ENCODE measurements around the gene RELT.

DNA sequence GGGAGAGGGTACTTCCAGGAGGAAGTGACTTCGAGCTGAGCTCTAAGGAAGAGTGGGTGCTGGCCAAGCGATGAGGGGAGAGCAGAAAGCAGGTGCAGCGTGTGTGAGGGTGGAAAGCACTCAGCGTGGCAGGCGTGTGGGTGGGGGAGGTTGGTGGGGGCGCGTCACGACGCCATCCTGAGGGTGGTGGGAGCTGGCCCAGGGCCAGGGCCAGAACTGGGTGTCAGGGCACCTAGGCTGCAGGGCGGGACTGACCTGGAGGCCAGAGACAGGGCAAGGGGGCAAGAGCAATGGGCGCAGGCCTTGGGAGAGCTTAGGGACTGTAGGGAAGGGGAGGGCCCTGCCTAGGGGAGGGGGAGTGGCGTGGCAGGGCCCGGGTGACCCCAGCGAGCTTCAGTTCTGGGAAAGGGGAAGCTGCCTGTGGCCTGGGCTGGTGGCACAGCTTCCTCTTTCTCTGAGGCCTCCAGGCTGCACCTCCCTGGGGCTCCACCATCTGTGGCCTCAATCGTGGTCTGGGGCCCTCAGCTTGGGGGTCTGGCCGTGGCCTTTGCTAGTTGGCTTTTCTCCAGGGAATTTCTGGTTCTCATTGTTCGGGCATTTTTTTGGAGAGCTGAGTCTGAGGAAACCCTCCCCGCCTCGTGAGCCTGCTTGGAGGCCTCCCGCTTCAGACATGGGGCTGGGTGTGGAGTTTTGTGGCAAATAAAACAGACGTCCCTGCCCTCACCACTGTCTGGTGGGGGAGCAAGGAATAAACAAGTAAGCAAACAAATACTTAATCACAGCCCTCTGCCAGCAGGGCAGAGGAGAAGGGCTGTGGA is 8.9 kb downstream of the RELT start:
- TF ChIP-seq, protein P1, sequence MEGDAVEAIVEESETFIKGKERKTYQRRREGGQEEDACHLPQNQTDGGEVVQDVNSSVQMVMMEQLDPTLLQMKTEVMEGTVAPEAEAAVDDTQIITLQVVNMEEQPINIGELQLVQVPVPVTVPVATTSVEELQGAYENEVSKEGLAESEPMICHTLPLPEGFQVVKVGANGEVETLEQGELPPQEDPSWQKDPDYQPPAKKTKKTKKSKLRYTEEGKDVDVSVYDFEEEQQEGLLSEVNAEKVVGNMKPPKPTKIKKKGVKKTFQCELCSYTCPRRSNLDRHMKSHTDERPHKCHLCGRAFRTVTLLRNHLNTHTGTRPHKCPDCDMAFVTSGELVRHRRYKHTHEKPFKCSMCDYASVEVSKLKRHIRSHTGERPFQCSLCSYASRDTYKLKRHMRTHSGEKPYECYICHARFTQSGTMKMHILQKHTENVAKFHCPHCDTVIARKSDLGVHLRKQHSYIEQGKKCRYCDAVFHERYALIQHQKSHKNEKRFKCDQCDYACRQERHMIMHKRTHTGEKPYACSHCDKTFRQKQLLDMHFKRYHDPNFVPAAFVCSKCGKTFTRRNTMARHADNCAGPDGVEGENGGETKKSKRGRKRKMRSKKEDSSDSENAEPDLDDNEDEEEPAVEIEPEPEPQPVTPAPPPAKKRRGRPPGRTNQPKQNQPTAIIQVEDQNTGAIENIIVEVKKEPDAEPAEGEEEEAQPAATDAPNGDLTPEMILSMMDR (IDR thresholded peaks at IDR 0.05), result no peak
- TF ChIP-seq EZH2 (IDR thresholded peaks at IDR 0.05; ENCODE audit: borderline replicate concordance, insufficient read depth, low read depth, low read length, poor library complexity, severe bottlenecking), result no peak
